GM23248 (cell line): ENCODE results near the gene PLD5. TPM values are rescaled to one million over a fixed set of nuclear protein-coding genes. Genes with fewer than 3 reads are reported as not detected.

Experiments
- DNase-seq: peaks from one replicate; pipeline ENCODE4 v3.0.0-alpha.2; 2015
- H2AFZ ChIP-seq: fragments of 200-600 bp; sonication (generic); 2 replicates; pipeline ENCODE4 v1.6.1; 2016; ENCODE audit warnings: antibody characterized with exemption
- H3F3A ChIP-seq: fragments of 200-600 bp; sonication (generic); 2 replicates; pipeline ENCODE4 v1.6.1; 2016; ENCODE audit warnings: mild to moderate bottlenecking, antibody characterized with exemption, mixed run types; ENCODE audit not compliant: insufficient read depth
- H3K27ac ChIP-seq: fragments of 200-600 bp; sonication (generic); 2 replicates; pipeline ENCODE4 v1.5.1; 2016; ENCODE audit warnings: mild to moderate bottlenecking
- H3K27me3 ChIP-seq: fragments of 200-600 bp; sonication (generic); replicated peaks from 2 replicates; pipeline ENCODE4 v1.6.1; 2016; ENCODE audit warnings: mild to moderate bottlenecking; ENCODE audit not compliant: insufficient read depth
- H3K36me3 ChIP-seq: fragments of 200-600 bp; sonication (generic); 2 replicates; pipeline ENCODE4 v1.6.1; 2016; ENCODE audit warnings: low read depth, mild to moderate bottlenecking
- H3K4me1 ChIP-seq: fragments of 200-600 bp; sonication (generic); 2 replicates; pipeline ENCODE4 v1.6.1; 2016; ENCODE audit warnings: mild to moderate bottlenecking; ENCODE audit not compliant: insufficient read depth
- H3K4me2 ChIP-seq: fragments of 200-600 bp; sonication (generic); one replicate; pipeline ENCODE4 v1.6.1; 2016; ENCODE audit warnings: mild to moderate bottlenecking; ENCODE audit not compliant: unreplicated experiment
- H3K4me3 ChIP-seq: fragments of 200-600 bp; sonication (generic); 2 replicates; pipeline ENCODE4 v1.5.1; 2016; ENCODE audit warnings: mild to moderate bottlenecking
- H3K79me2 ChIP-seq: fragments of 200-600 bp; sonication (generic); 2 replicates; pipeline ENCODE4 v1.6.1; 2016; ENCODE audit warnings: mild to moderate bottlenecking; ENCODE audit not compliant: insufficient read depth
- H3K9ac ChIP-seq: fragments of 200-600 bp; sonication (generic); 2 replicates; pipeline ENCODE4 v1.6.1; 2016; ENCODE audit warnings: mild to moderate bottlenecking
- H3K9me2 ChIP-seq: fragments of 200-600 bp; sonication (generic); 2 replicates; pipeline ENCODE4 v1.6.1; 2016; ENCODE audit warnings: mixed run types, mild to moderate bottlenecking, moderate library complexity; ENCODE audit not compliant: insufficient read depth
- H3K9me3 ChIP-seq: fragments of 200-600 bp; sonication (generic); one replicate; pipeline ENCODE4 v1.6.1; 2017; ENCODE audit warnings: low read depth
- H4K20me1 ChIP-seq: fragments of 200-600 bp; sonication (generic); 2 replicates; pipeline ENCODE4 v1.6.0; 2016; ENCODE audit not compliant: insufficient read depth
- EZH2 ChIP-seq: fragments of 200-600 bp; sonication (generic); IDR thresholded peaks from 2 replicates; pipeline ENCODE4 v1.6.1; 2018; ENCODE audit warnings: antibody characterized with exemption, mild to moderate bottlenecking; ENCODE audit not compliant: insufficient read depth, poor library complexity, severe bottlenecking
- EZH2phosphoT487 ChIP-seq: fragments of 200-600 bp; sonication (generic); IDR thresholded peaks from 2 replicates; pipeline ENCODE4 v1.6.1; 2018; ENCODE audit warnings: antibody characterized with exemption, moderate library complexity, mild to moderate bottlenecking, low read depth; ENCODE audit not compliant: insufficient read depth
- WGBS, 2 experiments: methylation state at CpG; one replicate each; pipeline ENCODE4 v1.1.6; 2015 to 2017; ENCODE audit warnings: low lambda C conversion rate in 2 of 2, low coverage in 1 of 2; ENCODE audit errors: missing lambda C conversion rate in 2 of 2; 5-methylcytosine and 5-hydroxymethylcytosine counted together
- in situ Hi-C: fragments of 300-500 bp; cut with MboI; formaldehyde crosslinking; loops from 2 replicates; pipeline ENCODE4 v1.15.0; 2020
- polyA plus RNA-seq: library from polyadenylated mRNA; unstranded; fragments of >200 nt; fragmentation: Nextera tagmentation; extraction: Ambion mirVana; gene quantifications from 2 replicates; pipeline ENCODE4 v1.2.1, GENCODE V29; 2016
- total RNA-seq: library from RNA; depleted of rRNA; stranded (reverse); fragments of >200 nt; shearing (Covaris generic); gene quantifications from 2 replicates; pipeline ENCODE4 v1.2.3, GENCODE V29; 2014

PLD5 gene
- total and polyA plus RNA-seq, 2 experiments from 2014 or later: 0.14 TPM; not detected in 1

DNA sequence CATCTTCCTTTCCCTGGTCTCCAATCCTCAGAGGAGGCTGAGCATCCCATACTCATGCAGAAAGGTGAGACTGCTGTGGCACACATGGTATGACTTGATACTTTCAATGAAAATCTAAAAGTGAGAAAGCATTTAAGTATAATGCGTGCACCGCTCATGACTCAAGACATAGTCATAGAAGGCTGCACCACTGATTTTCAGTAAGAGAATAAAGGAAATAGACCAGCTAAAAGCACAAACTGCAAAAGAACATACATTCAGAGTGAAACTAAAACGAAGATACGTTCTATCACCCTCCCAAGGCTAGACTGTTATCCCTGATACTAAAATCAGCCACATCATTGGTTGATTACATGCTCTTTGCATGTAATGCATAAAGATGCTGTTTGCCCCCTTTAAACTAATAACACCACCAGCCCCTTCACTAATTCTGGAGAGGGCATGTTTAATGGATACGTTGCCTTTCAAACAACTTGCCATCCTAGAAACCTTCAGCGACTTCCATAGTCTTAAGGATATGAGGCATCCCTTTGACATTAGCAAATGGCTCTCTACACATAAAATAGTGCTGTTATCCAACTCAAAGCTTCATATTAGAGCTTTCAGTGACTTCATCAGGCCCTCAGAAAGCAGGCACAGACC is 2.1 kb downstream of the PLD5 start:
- no peak overlapping the region for H3K27ac ChIP-seq
- in situ Hi-C loops: no loop called here
- no peak for TF ChIP-seq EZH2
- TF ChIP-seq EZH2phosphoT487: no peak
- no peak overlapping the region for H3K4me3 ChIP-seq
- H3K27me3 ChIP-seq: peaks cover 45% of the 10 kb centered on the region
- no peak overlapping the region for H3K4me2 ChIP-seq
- no peaks in the 10 kb centered on the region for H3K9me2 ChIP-seq
- H3K79me2 ChIP-seq: no peaks in the 10 kb centered on the region
- peak; percentile 36 for DNase-seq
- no peaks in the 10 kb centered on the region for H4K20me1 ChIP-seq
- whole genome bisulfite sequencing, 2 experiments: 28 to 30% methylated on average over 6 of the region's 6 CpGs
- H3K4me1 ChIP-seq: no peaks in the 10 kb centered on the region
- no peaks in the 10 kb centered on the region for H3F3A ChIP-seq
- no peaks in the 10 kb centered on the region for H3K9me3 ChIP-seq
- no peaks in the 10 kb centered on the region for H3K36me3 ChIP-seq
- H3K9ac ChIP-seq: no peak overlapping the region
- no peak overlapping the region for H2AFZ ChIP-seq

GRCh38 chr1:242515555-242515954 is 8.9 kb downstream of the PLD5 start:
- H3K4me1 ChIP-seq: no peaks in the 10 kb centered on the region
- 0 to 5% methylated on average over 2 of the region's 2 CpGs for whole genome bisulfite sequencing, 2 experiments
- H3K4me3 ChIP-seq: no peak overlapping the region
- H4K20me1 ChIP-seq: no peaks in the 10 kb centered on the region
- H3K9me2 ChIP-seq: no peaks in the 10 kb centered on the region
- no peaks in the 10 kb centered on the region for H3K79me2 ChIP-seq
- in situ Hi-C loops: no loop called here
- DNase-seq: no peak
- no peak for TF ChIP-seq EZH2phosphoT487
- TF ChIP-seq EZH2: no peak
- no peaks in the 10 kb centered on the region for H3F3A ChIP-seq
- H3K4me2 ChIP-seq: no peak overlapping the region
- H3K9ac ChIP-seq: no peak overlapping the region
- no peaks in the 10 kb centered on the region for H3K9me3 ChIP-seq
- no peak overlapping the region for H2AFZ ChIP-seq
- no peaks in the 10 kb centered on the region for H3K27me3 ChIP-seq
- H3K36me3 ChIP-seq: no peaks in the 10 kb centered on the region
- H3K27ac ChIP-seq: no peak overlapping the region

DNA sequence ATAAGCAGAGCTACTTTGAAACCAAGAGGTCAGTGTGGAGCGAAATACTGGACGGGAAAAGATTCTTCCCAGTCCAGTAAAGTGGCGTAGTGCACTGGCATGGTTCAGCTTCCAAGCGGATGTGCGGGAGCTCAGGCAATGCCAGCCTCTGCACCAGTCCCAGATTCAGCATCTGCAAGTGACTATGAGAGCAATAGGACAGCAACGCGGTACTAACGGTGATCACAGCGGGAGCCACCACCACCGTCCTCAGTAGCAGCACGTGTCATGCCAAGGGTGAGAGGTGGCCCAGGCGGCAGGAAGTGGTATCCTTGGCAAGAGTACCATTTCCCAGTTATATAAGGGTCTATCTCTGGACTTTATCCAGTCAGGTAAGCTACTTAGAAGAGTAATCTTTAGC is 17.8 kb downstream of the PLD5 start:
- 39 to 43% methylated on average over 12 of the region's 12 CpGs for WGBS, 2 experiments
- Histone ChIP-seq H3K4me1 (no peaks in the 10 kb centered on the region), H3K27me3 (no peaks in the 10 kb centered on the region), H3K79me2 (no peaks in the 10 kb centered on the region), H3K36me3 (no peaks in the 10 kb centered on the region), H3K4me3 (no peak overlapping the region), H3F3A (no peaks in the 10 kb centered on the region), H3K9me3 (no peaks in the 10 kb centered on the region), H3K9ac (no peak overlapping the region), H3K9me2 (no peaks in the 10 kb centered on the region), H4K20me1 (no peaks in the 10 kb centered on the region), H3K27ac (no peak overlapping the region), H3K4me2 (no peak overlapping the region), H2AFZ (no peak overlapping the region)
- no peak for TF ChIP-seq EZH2phosphoT487
- in situ Hi-C loops: no loop called here
- no peak for DNase-seq

GRCh38 chr1:242489545-242489944 is 35.0 kb downstream of the PLD5 start:
- H3K79me2 ChIP-seq: no peaks in the 10 kb centered on the region
- no peak overlapping the region for H3K4me2 ChIP-seq
- H3K9ac ChIP-seq: no peak overlapping the region
- WGBS, 2 experiments: 14 to 16% methylated on average over 3 of the region's 3 CpGs
- H3K4me1 ChIP-seq: no peaks in the 10 kb centered on the region
- in situ Hi-C loops: no loop called here
- H3K9me3 ChIP-seq: no peaks in the 10 kb centered on the region
- H3K36me3 ChIP-seq: no peaks in the 10 kb centered on the region
- DNase-seq: no peak
- TF ChIP-seq EZH2 (no peak), EZH2phosphoT487 (no peak)
- H2AFZ ChIP-seq: no peak overlapping the region
- H3K27me3 ChIP-seq: no peaks in the 10 kb centered on the region
- H3K4me3 ChIP-seq: no peak overlapping the region
- H4K20me1 ChIP-seq: no peaks in the 10 kb centered on the region
- no peaks in the 10 kb centered on the region for H3K9me2 ChIP-seq
- H3K27ac ChIP-seq: no peak overlapping the region
- no peaks in the 10 kb centered on the region for H3F3A ChIP-seq

- no peak overlapping the region for H3K27ac ChIP-seq
- H3F3A ChIP-seq: no peaks in the 10 kb centered on the region
- no peak for DNase-seq
- no peaks in the 10 kb centered on the region for H3K4me1 ChIP-seq
- H3K9ac ChIP-seq: no peak overlapping the region
- no peaks in the 10 kb centered on the region for H3K36me3 ChIP-seq
- no peak overlapping the region for H3K4me3 ChIP-seq
- no peak for TF ChIP-seq EZH2
- no peak for TF ChIP-seq EZH2phosphoT487
- WGBS, 2 experiments: 2 to 7% methylated on average over 3 of the region's 3 CpGs
- no peaks in the 10 kb centered on the region for H3K79me2 ChIP-seq
- in situ Hi-C loops: no loop called here
- no peak overlapping the region for H3K4me2 ChIP-seq
- H3K27me3 ChIP-seq: no peaks in the 10 kb centered on the region
- no peaks in the 10 kb centered on the region for H3K9me3 ChIP-seq
- no peak overlapping the region for H2AFZ ChIP-seq
- no peaks in the 10 kb centered on the region for H4K20me1 ChIP-seq
- H3K9me2 ChIP-seq: no peaks in the 10 kb centered on the region
Observed at GRCh38 chr1:242477944-242478343, 46.6 kb downstream of the PLD5 start.
